Fibroblast of lung (primary cell): ENCODE data around the gene HSF2BP. TPM values are rescaled to one million over a fixed set of nuclear protein-coding genes. Genes with fewer than 3 reads are reported as not detected.

Experiments used
- DNase-seq, 2 donors: peaks; one replicate each; pipeline versions ENCODE4 v3.0.0 to v3.0.0-alpha.2; 2010; ENCODE audit warnings: low read depth in 2 of 2
- H2AFZ ChIP-seq: 2 replicates; pipeline ENCODE4 v1.5.1; 2012; ENCODE audit warnings: low read length, control low read depth, inconsistent platforms
- H3K27ac ChIP-seq: 2 replicates; pipeline ENCODE4 v1.5.1; 2011; ENCODE audit warnings: low read length, control low read depth; ENCODE audit not compliant: insufficient read depth
- H3K27me3 ChIP-seq: 2 replicates; pipeline ENCODE4 v1.5.1; 2011; ENCODE audit warnings: mild to moderate bottlenecking, low read length; ENCODE audit not compliant: control insufficient read depth, insufficient read depth
- H3K36me3 ChIP-seq: 2 replicates; pipeline ENCODE4 v1.5.1; 2011; ENCODE audit warnings: low read length; ENCODE audit not compliant: control insufficient read depth, insufficient read depth
- H3K4me1 ChIP-seq: 2 replicates; pipeline ENCODE4 v1.5.1; 2011; ENCODE audit warnings: low read length; ENCODE audit not compliant: control insufficient read depth, insufficient read depth; ENCODE audit errors: extremely low read depth
- H3K4me2 ChIP-seq: 2 replicates; pipeline ENCODE4 v1.5.1; 2011; ENCODE audit warnings: low read length, control low read depth; ENCODE audit not compliant: insufficient read depth; ENCODE audit errors: extremely low read depth
- H3K4me3 ChIP-seq, 4 experiments: fragments of 200-600 bp in 1 of 4; sonication (generic) in 1 of 4; replicated peaks in 1 of 4; 2 replicates each; pipeline ENCODE4 v1.5.1; 2011 to 2016; ENCODE audit warnings: low read length in 4 of 4, low read depth in 3 of 4, mild to moderate bottlenecking in 3 of 4, control low read depth in 2 of 4, inconsistent platforms in 1 of 4, mixed read lengths in 1 of 4; ENCODE audit not compliant: insufficient read depth in 1 of 4; ENCODE audit errors: control extremely low read depth in 1 of 4
- H3K79me2 ChIP-seq: 2 replicates; pipeline ENCODE4 v1.5.1; 2012; ENCODE audit warnings: mild to moderate bottlenecking, low read length, inconsistent platforms; ENCODE audit not compliant: control insufficient read depth, insufficient read depth
- H3K9ac ChIP-seq: 2 replicates; pipeline ENCODE4 v1.5.1; 2011; ENCODE audit warnings: mild to moderate bottlenecking, low read length, control low read depth; ENCODE audit not compliant: insufficient read depth
- H3K9me3 ChIP-seq: 2 replicates; pipeline ENCODE4 v1.5.1; 2012; ENCODE audit warnings: low read depth, low read length; ENCODE audit not compliant: control insufficient read depth, insufficient read depth
- H4K20me1 ChIP-seq: 2 replicates; pipeline ENCODE4 v1.5.1; 2011; ENCODE audit warnings: low read length; ENCODE audit not compliant: control insufficient read depth, insufficient read depth; ENCODE audit errors: extremely low read depth
- EZH2 ChIP-seq: IDR thresholded peaks from 2 replicates; pipeline ENCODE4 v1.5.1; 2012; ENCODE audit warnings: low read length, control low read depth, mild to moderate bottlenecking; ENCODE audit errors: missing control alignments
- polyA plus RNA-seq, 2 donors: library from polyadenylated mRNA; depleted of rRNA in 1 of 2; stranded (reverse) in 1 of 2; unstranded in 1 of 2; fragments of >200 nt; gene quantifications; 2 replicates each; pipeline ENCODE4 v1.2.1, GENCODE V29; 2011 to 2012; ENCODE audit warnings: missing spikeins in 1 of 2
- total RNA-seq: library from RNA; depleted of rRNA; stranded (reverse); fragments of >200 nt; gene quantifications from 2 replicates; pipeline ENCODE4 v1.2.1, GENCODE V29; 2014
- TF ChIP-seq, protein P1 (sequence below), 2 donors: IDR thresholded peaks in 1 of 2; conservative IDR thresholded peaks in 1 of 2; 1 replicate in 1 of 2; 2 replicates in 1 of 2; pipeline ENCODE4 v1.5.1; 2011 to 2012; ENCODE audit warnings: low read length in 2 of 2, control low read depth in 1 of 2, inconsistent platforms in 1 of 2, low read depth in 1 of 2, mild to moderate bottlenecking in 1 of 2

Gene HSF2BP
- total and polyA plus RNA-seq, 2 donors (not counting 1 experiment from before 2014, with no cell fraction given): 0.70 to 1.2 TPM

GRCh38 chr21:43645136-43645891, 14.0 kb downstream of the HSF2BP start:
- DNase-seq: peak; percentile 78 to 80

GRCh38 chr21:43644609-43645008, 14.7 kb downstream of the HSF2BP start:
- TF ChIP-seq, protein P1, sequence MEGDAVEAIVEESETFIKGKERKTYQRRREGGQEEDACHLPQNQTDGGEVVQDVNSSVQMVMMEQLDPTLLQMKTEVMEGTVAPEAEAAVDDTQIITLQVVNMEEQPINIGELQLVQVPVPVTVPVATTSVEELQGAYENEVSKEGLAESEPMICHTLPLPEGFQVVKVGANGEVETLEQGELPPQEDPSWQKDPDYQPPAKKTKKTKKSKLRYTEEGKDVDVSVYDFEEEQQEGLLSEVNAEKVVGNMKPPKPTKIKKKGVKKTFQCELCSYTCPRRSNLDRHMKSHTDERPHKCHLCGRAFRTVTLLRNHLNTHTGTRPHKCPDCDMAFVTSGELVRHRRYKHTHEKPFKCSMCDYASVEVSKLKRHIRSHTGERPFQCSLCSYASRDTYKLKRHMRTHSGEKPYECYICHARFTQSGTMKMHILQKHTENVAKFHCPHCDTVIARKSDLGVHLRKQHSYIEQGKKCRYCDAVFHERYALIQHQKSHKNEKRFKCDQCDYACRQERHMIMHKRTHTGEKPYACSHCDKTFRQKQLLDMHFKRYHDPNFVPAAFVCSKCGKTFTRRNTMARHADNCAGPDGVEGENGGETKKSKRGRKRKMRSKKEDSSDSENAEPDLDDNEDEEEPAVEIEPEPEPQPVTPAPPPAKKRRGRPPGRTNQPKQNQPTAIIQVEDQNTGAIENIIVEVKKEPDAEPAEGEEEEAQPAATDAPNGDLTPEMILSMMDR (conservative IDR thresholded peaks at IDR 0.05 in 1 of 2, IDR thresholded peaks at IDR 0.05 in 1 of 2; ENCODE audit: low read depth in 1 of 2, low read length in 2 of 2): no peak
- no peak for TF ChIP-seq EZH2
- Histone ChIP-seq H3K4me2 (no peak overlapping the region), H3K27me3 (no peaks in the 10 kb centered on the region), H3K79me2 (no peaks in the 10 kb centered on the region), H2AFZ (no peak overlapping the region), H3K4me3 (no peak overlapping the region), H3K4me1 (peaks cover 8% of the 10 kb centered on the region), H3K36me3 (no peaks in the 10 kb centered on the region), H3K27ac (no peak overlapping the region), H3K9ac (no peak overlapping the region), H3K9me3 (no peaks in the 10 kb centered on the region), H4K20me1 (no peaks in the 10 kb centered on the region)
- peak; percentile 29 to 82 for DNase-seq

More at GRCh38 chr21:43645136-43645891, 14.0 kb downstream of the HSF2BP start:
- no peaks in the 10 kb centered on the region for H3K9me3 ChIP-seq
- H4K20me1 ChIP-seq: no peaks in the 10 kb centered on the region
- H3K27ac ChIP-seq: no peak overlapping the region
- peaks cover 8% of the 10 kb centered on the region for H3K4me1 ChIP-seq
- H3K27me3 ChIP-seq: no peaks in the 10 kb centered on the region
- H2AFZ ChIP-seq: no peak overlapping the region
- H3K4me3 ChIP-seq: no peak overlapping the region
- peak overlapping the region; percentile 48 for H3K4me2 ChIP-seq
- H3K9ac ChIP-seq: no peak overlapping the region
- TF ChIP-seq, protein P1 (conservative IDR thresholded peaks at IDR 0.05 in 1 of 2, IDR thresholded peaks at IDR 0.05 in 1 of 2; ENCODE audit: low read depth in 1 of 2, low read length in 2 of 2): peak; percentile 59 to 67
- no peak for TF ChIP-seq EZH2
- no peaks in the 10 kb centered on the region for H3K36me3 ChIP-seq
- no peaks in the 10 kb centered on the region for H3K79me2 ChIP-seq

GRCh38 chr21:43644071-43644470, 15.2 kb downstream of the HSF2BP start:
- no peaks in the 10 kb centered on the region for H3K27me3 ChIP-seq
- no peaks in the 10 kb centered on the region for H4K20me1 ChIP-seq
- no peak overlapping the region for H3K27ac ChIP-seq
- DNase-seq: no peak
- no peaks in the 10 kb centered on the region for H3K36me3 ChIP-seq
- peaks cover 8% of the 10 kb centered on the region for H3K4me1 ChIP-seq
- H3K79me2 ChIP-seq: no peaks in the 10 kb centered on the region
- H3K9ac ChIP-seq: no peak overlapping the region
- no peak overlapping the region for H3K4me3 ChIP-seq
- TF ChIP-seq, protein P1 (conservative IDR thresholded peaks at IDR 0.05 in 1 of 2, IDR thresholded peaks at IDR 0.05 in 1 of 2; ENCODE audit: low read depth in 1 of 2, low read length in 2 of 2): no peak
- no peak for TF ChIP-seq EZH2
- no peaks in the 10 kb centered on the region for H3K9me3 ChIP-seq
- H2AFZ ChIP-seq: no peak overlapping the region
- no peak overlapping the region for H3K4me2 ChIP-seq
